ENCODE results near the gene GPR55. TPM values are rescaled to one million over a fixed set of nuclear protein-coding genes. Genes with fewer than 3 reads are reported as not detected.

GPR55 gene
- total RNA-seq, 1 experiment from 2014 or later = not detected

GRCh38 chr2:230904856-230905447 is 20.1 kb downstream of the GPR55 start:
- intact Hi-C loops (cut with micrococcal nuclease) = no loop called here
- H3K27ac Mint-ChIP-seq (ENCODE audit: low read depth, unreplicated experiment) = no peak overlapping the region
- peaks cover 15% of the 10 kb centered on the region for H3K4me1 Mint-ChIP-seq (ENCODE audit: insufficient read depth, unreplicated experiment)
- H3K9me3 Mint-ChIP-seq (ENCODE audit: unreplicated experiment) = no peaks in the 10 kb centered on the region
- no peak for DNase-seq (ENCODE audit: unreplicated experiment)
- H3K27me3 Mint-ChIP-seq (ENCODE audit: insufficient read depth, unreplicated experiment) = peaks cover 22% of the 10 kb centered on the region
- no TSS peak for BruUV-seq (replicated peaks)
- POLR2A ChIA-PET = no interaction called here
- H3K4me3 Mint-ChIP-seq (ENCODE audit: unreplicated experiment) = no peak overlapping the region
- TF ChIP-seq, protein P1, sequence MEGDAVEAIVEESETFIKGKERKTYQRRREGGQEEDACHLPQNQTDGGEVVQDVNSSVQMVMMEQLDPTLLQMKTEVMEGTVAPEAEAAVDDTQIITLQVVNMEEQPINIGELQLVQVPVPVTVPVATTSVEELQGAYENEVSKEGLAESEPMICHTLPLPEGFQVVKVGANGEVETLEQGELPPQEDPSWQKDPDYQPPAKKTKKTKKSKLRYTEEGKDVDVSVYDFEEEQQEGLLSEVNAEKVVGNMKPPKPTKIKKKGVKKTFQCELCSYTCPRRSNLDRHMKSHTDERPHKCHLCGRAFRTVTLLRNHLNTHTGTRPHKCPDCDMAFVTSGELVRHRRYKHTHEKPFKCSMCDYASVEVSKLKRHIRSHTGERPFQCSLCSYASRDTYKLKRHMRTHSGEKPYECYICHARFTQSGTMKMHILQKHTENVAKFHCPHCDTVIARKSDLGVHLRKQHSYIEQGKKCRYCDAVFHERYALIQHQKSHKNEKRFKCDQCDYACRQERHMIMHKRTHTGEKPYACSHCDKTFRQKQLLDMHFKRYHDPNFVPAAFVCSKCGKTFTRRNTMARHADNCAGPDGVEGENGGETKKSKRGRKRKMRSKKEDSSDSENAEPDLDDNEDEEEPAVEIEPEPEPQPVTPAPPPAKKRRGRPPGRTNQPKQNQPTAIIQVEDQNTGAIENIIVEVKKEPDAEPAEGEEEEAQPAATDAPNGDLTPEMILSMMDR (IDR thresholded peaks at IDR 0.05; ENCODE audit: unreplicated experiment) = no peak
- H3K36me3 Mint-ChIP-seq (ENCODE audit: insufficient read depth, unreplicated experiment) = no peaks in the 10 kb centered on the region
- CTCF ChIA-PET = interaction anchor here (0.8 to 8.3 kb wide), 3 partner anchors 15 to 148 kb away, joined by 3 to 93 read pairs (median 3); no protein-coding TSS in a partner anchor

GRCh38 chr2:230903231-230904150 is 21.6 kb downstream of the GPR55 start:
- intact Hi-C loops (cut with micrococcal nuclease) = loop anchor here (2.0 kb wide), 1 partner anchor 79 kb away; no protein-coding TSS in a partner anchor
- Mint-ChIP-seq H3K27ac (ENCODE audit: low read depth, unreplicated experiment) (no peak overlapping the region), H3K36me3 (ENCODE audit: insufficient read depth, unreplicated experiment) (no peaks in the 10 kb centered on the region), H3K4me1 (ENCODE audit: insufficient read depth, unreplicated experiment) (peaks cover 4% of the 10 kb centered on the region), H3K4me3 (ENCODE audit: unreplicated experiment) (no peak overlapping the region), H3K27me3 (ENCODE audit: insufficient read depth, unreplicated experiment) (peaks cover 33% of the 10 kb centered on the region), H3K9me3 (ENCODE audit: unreplicated experiment) (no peaks in the 10 kb centered on the region)
- BruUV-seq (replicated peaks) = no TSS peak
- no peak for DNase-seq (ENCODE audit: unreplicated experiment)
- ChIA-PET POLR2A (interaction anchor here (0.9 kb wide), 1 partner anchor 80 kb away, joined by 3 read pairs; no protein-coding TSS in a partner anchor), CTCF (interaction anchor here (0.6 to 8.3 kb wide), 14 partner anchors 7 to 543 kb away, joined by 3 to 93 read pairs (median 4); no protein-coding TSS in a partner anchor)
- TF ChIP-seq, protein P1 (IDR thresholded peaks at IDR 0.05; ENCODE audit: unreplicated experiment) = no peak

- intact Hi-C loops (cut with micrococcal nuclease) = loop anchor here (1.0 to 2.0 kb wide), 3 partner anchors 78 to 150 kb away; no protein-coding TSS in a partner anchor
- BruUV-seq (replicated peaks) = no TSS peak
- Mint-ChIP-seq H3K27ac (ENCODE audit: low read depth, unreplicated experiment) (no peak overlapping the region), H3K4me1 (ENCODE audit: insufficient read depth, unreplicated experiment) (no peaks in the 10 kb centered on the region), H3K36me3 (ENCODE audit: insufficient read depth, unreplicated experiment) (no peaks in the 10 kb centered on the region), H3K27me3 (ENCODE audit: insufficient read depth, unreplicated experiment) (peaks cover 33% of the 10 kb centered on the region), H3K4me3 (ENCODE audit: unreplicated experiment) (no peak overlapping the region), H3K9me3 (ENCODE audit: unreplicated experiment) (no peaks in the 10 kb centered on the region)
- DNase-seq (ENCODE audit: unreplicated experiment) = peak; percentile 75
- CTCF ChIA-PET = interaction anchor here (0.6 to 8.3 kb wide), 27 partner anchors 8 to 231 kb away, joined by 3 to 93 read pairs (median 4); no protein-coding TSS in a partner anchor
- TF ChIP-seq, protein P1 (IDR thresholded peaks at IDR 0.05; ENCODE audit: unreplicated experiment) = peak; percentile 89
- POLR2A ChIA-PET = interaction anchor here (1.0 kb wide), 1 partner anchor 150 kb away, joined by 3 read pairs; no protein-coding TSS in a partner anchor
Measured at GRCh38 chr2:230902180-230902899, 22.7 kb downstream of the GPR55 start.

All from MCF 10A (cell line).